Loucy (cell line): Measurements from ENCODE around the gene QRFP.

ENCODE experiments used
- EZH2phosphoT487 ChIP-seq: fragments of 200-600 bp; IDR thresholded peaks from 2 replicates; pipeline ENCODE4 v1.6.1; 2018; ENCODE audit warnings: antibody characterized with exemption, mild to moderate bottlenecking, moderate library complexity, borderline replicate concordance
- TF ChIP-seq, protein P1 (sequence below): fragments of 200-600 bp; sonication (generic); conservative IDR thresholded peaks from 2 replicates; pipeline ENCODE4 v1.5.1; 2014; ENCODE audit warnings: mild to moderate bottlenecking, antibody characterized with exemption, low read length

- TF ChIP-seq, protein P1, sequence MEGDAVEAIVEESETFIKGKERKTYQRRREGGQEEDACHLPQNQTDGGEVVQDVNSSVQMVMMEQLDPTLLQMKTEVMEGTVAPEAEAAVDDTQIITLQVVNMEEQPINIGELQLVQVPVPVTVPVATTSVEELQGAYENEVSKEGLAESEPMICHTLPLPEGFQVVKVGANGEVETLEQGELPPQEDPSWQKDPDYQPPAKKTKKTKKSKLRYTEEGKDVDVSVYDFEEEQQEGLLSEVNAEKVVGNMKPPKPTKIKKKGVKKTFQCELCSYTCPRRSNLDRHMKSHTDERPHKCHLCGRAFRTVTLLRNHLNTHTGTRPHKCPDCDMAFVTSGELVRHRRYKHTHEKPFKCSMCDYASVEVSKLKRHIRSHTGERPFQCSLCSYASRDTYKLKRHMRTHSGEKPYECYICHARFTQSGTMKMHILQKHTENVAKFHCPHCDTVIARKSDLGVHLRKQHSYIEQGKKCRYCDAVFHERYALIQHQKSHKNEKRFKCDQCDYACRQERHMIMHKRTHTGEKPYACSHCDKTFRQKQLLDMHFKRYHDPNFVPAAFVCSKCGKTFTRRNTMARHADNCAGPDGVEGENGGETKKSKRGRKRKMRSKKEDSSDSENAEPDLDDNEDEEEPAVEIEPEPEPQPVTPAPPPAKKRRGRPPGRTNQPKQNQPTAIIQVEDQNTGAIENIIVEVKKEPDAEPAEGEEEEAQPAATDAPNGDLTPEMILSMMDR: no peak
- no peak for TF ChIP-seq EZH2phosphoT487
These were observed 25.9 kb downstream of the QRFP start for GRCh38 chr9:130870491-130871381.
